K562 (cell line): ENCODE data around the gene MAMDC2. TPM values are rescaled to one million over a fixed set of nuclear protein-coding genes. Genes with fewer than 3 reads are reported as not detected.

Experiments
- ATAC-seq: fragments of 200-7000 bp; cut with Tn5 transposase; 3 replicates; pipeline ENCODE4 v1.9.1; 2020; ENCODE audit warnings: moderate library complexity
- BruUV-seq: library from RNA; stranded (reverse); fragments of 400-500 nt; replicated peaks from 2 replicates; lab custom pipeline; 2021; lab: Mats Ljungman, UMichigan
- CTCF ChIA-PET: fragments of 300-600 bp; formaldehyde crosslinking; extraction: SDS; loops from one replicate; lab custom pipeline; 2021; ENCODE audit warnings: low intra/inter-chr PET ratio; lab: Yijun Ruan, JAX
- POLR2A ChIA-PET: fragments of 300-600, 350-650 bp; sonication (Branson Sonifier 250); formaldehyde crosslinking; extraction: SDS; loops from one replicate; lab custom pipeline; 2021; ENCODE audit warnings: antibody characterized with exemption, inconsistent platforms; lab: Yijun Ruan, JAX
- DNase-seq, 4 experiments: peaks; one replicate each; pipeline versions ENCODE4 v3.0.0 to v3.0.0-alpha.2; 2011 to 2018; ENCODE audit warnings: low spot score in 3 of 4, mixed read lengths in 3 of 4; ENCODE audit errors: extremely low read depth in 1 of 4
- FAIRE-seq: peaks from 2 replicates; lab custom pipeline; 2011; peaks lifted over from hg19 to GRCh38; lab: Jason Lieb, UNC
- H2AFZ ChIP-seq: 2 replicates; pipeline ENCODE4 v1.6.0; 2011; ENCODE audit warnings: low read depth, low read length, control low read depth, inconsistent platforms
- H3K27ac ChIP-seq: fragments of 200-600 bp; 3 replicates; pipeline ENCODE4 v1.8.0; 2011; ENCODE audit warnings: low read depth, mild to moderate bottlenecking, control low read depth, inconsistent platforms, low read length, moderate library complexity, mixed read lengths; ENCODE audit errors: extremely low read depth
- H3K27me3 ChIP-seq, 2 experiments: fragments of 300-600 bp in 1 of 2; 2 replicates in 1 of 2; 3 replicates in 1 of 2; pipeline versions ENCODE4 v1.6.0 to v1.8.0; 2011; ENCODE audit warnings: inconsistent platforms in 2 of 2, low read length in 2 of 2, mild to moderate bottlenecking in 1 of 2, mixed read lengths in 1 of 2, moderate library complexity in 1 of 2; ENCODE audit not compliant: control insufficient read depth in 2 of 2, insufficient read depth in 2 of 2
- H3K36me3 ChIP-seq: fragments of 300-600 bp; 3 replicates; pipeline ENCODE4 v1.8.0; 2011; ENCODE audit warnings: mild to moderate bottlenecking, low read length, inconsistent platforms; ENCODE audit not compliant: control insufficient read depth, insufficient read depth
- H3K4me1 ChIP-seq, 2 experiments: fragments of 200-600 bp in 1 of 2; replicated peaks in 1 of 2; 2 replicates in 1 of 2; 3 replicates in 1 of 2; pipeline versions ENCODE4 v1.5.1 to v1.8.0; 2011; ENCODE audit warnings: inconsistent platforms in 2 of 2, low read length in 2 of 2, mild to moderate bottlenecking in 1 of 2, mixed read lengths in 1 of 2, moderate library complexity in 1 of 2; ENCODE audit not compliant: control insufficient read depth in 2 of 2, insufficient read depth in 2 of 2
- H3K4me2 ChIP-seq: 2 replicates; pipeline ENCODE4 v1.6.1; 2011; ENCODE audit warnings: low read length, control low read depth, inconsistent platforms, mixed read lengths; ENCODE audit not compliant: insufficient read depth
- H3K4me3 ChIP-seq: fragments of 200-600 bp; sonication (generic), shearing (Covaris generic); 2 replicates; pipeline ENCODE4 v1.5.1; 2016; ENCODE audit warnings: control low read depth, inconsistent platforms
- H3K79me2 ChIP-seq: fragments of 200-600 bp; 3 replicates; pipeline ENCODE4 v1.8.0; 2011; ENCODE audit warnings: low read length, inconsistent platforms; ENCODE audit not compliant: control insufficient read depth, insufficient read depth
- H3K9ac ChIP-seq, 2 experiments: 2 replicates each; pipeline versions ENCODE4 v1.6.0 to v1.6.1; 2011; ENCODE audit warnings: low read depth in 2 of 2, low read length in 2 of 2, control low read depth in 1 of 2, inconsistent platforms in 1 of 2, mild to moderate bottlenecking in 1 of 2, mixed read lengths in 1 of 2; ENCODE audit not compliant: insufficient read depth in 1 of 2
- H3K9me1 ChIP-seq: one replicate; pipeline ENCODE4 v1.6.0; 2011; ENCODE audit warnings: inconsistent platforms, mild to moderate bottlenecking, low read length, moderate library complexity; ENCODE audit not compliant: control insufficient read depth, insufficient read depth
- H3K9me3 ChIP-seq: replicated peaks from 2 replicates; pipeline ENCODE4 v1.5.1; 2011; ENCODE audit warnings: low read depth, low read length, inconsistent platforms; ENCODE audit not compliant: control insufficient read depth, insufficient read depth
- H4K20me1 ChIP-seq: replicated peaks from 2 replicates; pipeline ENCODE4 v1.6.1; 2011; ENCODE audit warnings: low read length, inconsistent platforms, mixed read lengths; ENCODE audit not compliant: control insufficient read depth, insufficient read depth
- ERF ChIP-seq: fragments of 450-650 bp; formaldehyde crosslinking; IDR thresholded peaks from 2 replicates; pipeline ENCODE4 v1.4.0; 2020; ENCODE audit warnings: mild to moderate bottlenecking, mixed read lengths
- ESRRA ChIP-seq: fragments of 450-650 bp; IDR thresholded peaks from 2 replicates; pipeline ENCODE4 v1.6.1; 2014; ENCODE audit warnings: low read depth, mild to moderate bottlenecking, moderate library complexity, borderline replicate concordance
- FOXJ3 ChIP-seq: sonication (generic); formaldehyde crosslinking; IDR thresholded peaks from 2 replicates; pipeline ENCODE4 v1.4.0; 2020; ENCODE audit warnings: mild to moderate bottlenecking, missing genetic modification reagents
- HNRNPL ChIP-seq: fragments of 200-400 bp; formaldehyde crosslinking; IDR thresholded peaks from 2 replicates; pipeline ENCODE4 v1.6.1; 2017; ENCODE audit warnings: low read depth, mild to moderate bottlenecking, low read length
- KDM4B ChIP-seq, 2 experiments: fragments of 450-650 bp in 1 of 2; sonication (generic) in 1 of 2; IDR thresholded peaks; 2 replicates each; pipeline ENCODE4 v1.6.1; 2016 to 2017; ENCODE audit warnings: borderline replicate concordance in 2 of 2, antibody characterized with exemption in 1 of 2, low read depth in 1 of 2, mild to moderate bottlenecking in 1 of 2
- LEF1 ChIP-seq: fragments of 450-650 bp; IDR thresholded peaks from 2 replicates; pipeline ENCODE4 v1.6.1; 2016; ENCODE audit warnings: mild to moderate bottlenecking
- RBM22 ChIP-seq: fragments of 200-400 bp; formaldehyde crosslinking; IDR thresholded peaks from 2 replicates; pipeline ENCODE4 v1.6.1; 2018; ENCODE audit warnings: low read length, low read depth; ENCODE audit not compliant: poor library complexity, severe bottlenecking
- XRCC5 ChIP-seq: fragments of 200-400 bp; formaldehyde crosslinking; IDR thresholded peaks from 2 replicates; pipeline ENCODE4 v1.6.1; 2017; ENCODE audit warnings: low read depth, mild to moderate bottlenecking, low read length
- ZBTB17 ChIP-seq: fragments of 450-650 bp; formaldehyde crosslinking; IDR thresholded peaks from 2 replicates; pipeline ENCODE4 v1.4.0; 2020; ENCODE audit warnings: mild to moderate bottlenecking
- ZNF274 ChIP-seq: IDR thresholded peaks from 2 replicates; pipeline ENCODE4 v1.6.1; 2011; ENCODE audit warnings: low read depth, mild to moderate bottlenecking, low read length, moderate library complexity, borderline replicate concordance
- WGBS: fragments of 100-300 bp; shearing (Covaris generic); methylation state at CpG from one replicate; pipeline ENCODE4 v1.1.6; 2016; ENCODE audit warnings: low coverage, mixed read lengths; ENCODE audit not compliant: insufficient coverage; ENCODE audit errors: missing lambda C conversion rate; 5-methylcytosine and 5-hydroxymethylcytosine counted together
- in situ Hi-C: fragments of 300-500 bp; cut with MboI; formaldehyde crosslinking; loops from 4 replicates; pipeline ENCODE4 v1.15.0; 2018; ENCODE audit warnings: inconsistent platforms, mixed read lengths
- intact Hi-C: fragments of 100-400 bp; cut with micrococcal nuclease; formaldehyde crosslinking; loops from 2 replicates; pipeline ENCODE4 v1.14.2; 2022
- polyA plus RNA-seq, 8 experiments: library from polyadenylated mRNA; depleted of rRNA in 4 of 8; stranded (reverse) in 5 of 8; unstranded in 3 of 8; fragments of >200 nt; fragmentation: Nextera tagmentation in 2 of 8; fragmentation: Illumina TruSeq in 1 of 8; extraction: Ambion mirVana in 2 of 8; extraction: Trizol in 1 of 8; gene quantifications; 2 replicates each; pipeline versions ENCODE4 v1.2.1 to v1.2.3, GENCODE V29; 2011 to 2014; ENCODE audit warnings: inconsistent platforms in 1 of 8, missing spikeins in 1 of 8
- total RNA-seq, 7 experiments: library from RNA; depleted of rRNA in 6 of 7; stranded (reverse); fragments of >200 nt in 6 of 7; fragmentation: Illumina TruSeq in 2 of 7; extraction: Trizol in 2 of 7; gene quantifications; 2 replicates each; pipeline versions ENCODE4 v1.2.1 to v1.2.3, GENCODE V29; 2011 to 2021; ENCODE audit warnings: low replicate concordance in 1 of 7
- TF ChIP-seq, protein P1 (sequence below): sonication (generic); formaldehyde crosslinking; IDR thresholded peaks from 2 replicates; pipeline ENCODE4 v1.8.1; 2022; ENCODE audit warnings: missing genetic modification reagents
- TF ChIP-seq, protein P2 (sequence below): fragments of 150-350 bp; conservative IDR thresholded peaks from 2 replicates; pipeline ENCODE4 v1.6.1; 2014; ENCODE audit warnings: low read length
- TF ChIP-seq, protein P3 (sequence below): fragments of 200-400 bp; formaldehyde crosslinking; IDR thresholded peaks from 2 replicates; pipeline ENCODE4 v1.6.1; 2017; ENCODE audit warnings: mild to moderate bottlenecking, low read depth, low read length, moderate library complexity

The MAMDC2 gene
- total and polyA plus RNA-seq, 9 of the 15 experiments (the other 6 are each of a cell fraction or from before 2014, with no cell fraction given) = 0.01 to 0.03 TPM; not detected in 7

DNA sequence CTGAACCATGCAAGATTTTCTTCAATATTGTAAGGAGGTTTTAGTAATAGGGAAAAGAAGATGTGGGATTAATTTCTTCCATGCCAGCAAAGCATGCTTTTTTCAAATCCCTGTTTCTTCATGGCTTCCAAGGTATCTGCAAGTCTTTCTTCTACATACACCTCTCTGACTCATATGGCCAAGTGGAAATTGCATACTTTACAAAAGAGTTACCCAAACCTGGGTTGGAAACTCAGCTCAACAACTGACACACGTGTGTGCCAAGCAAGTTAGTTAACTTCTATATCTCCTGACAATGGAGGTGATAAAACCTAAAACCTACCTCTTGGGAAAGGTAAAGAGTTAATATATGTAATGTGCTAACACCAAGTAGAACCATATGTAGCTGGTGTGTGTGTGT is 28.5 kb upstream of the MAMDC2 start:
- Histone ChIP-seq H4K20me1 (no peaks in the 10 kb centered on the region), H3K79me2 (no peaks in the 10 kb centered on the region), H3K36me3 (no peaks in the 10 kb centered on the region), H3K4me1 (no peaks in the 10 kb centered on the region), H3K27me3 (no peaks in the 10 kb centered on the region), H3K9me1 (no peaks in the 10 kb centered on the region), H3K4me2 (no peak overlapping the region), H2AFZ (no peak overlapping the region), H3K27ac (no peak overlapping the region), H3K9me3 (no peaks in the 10 kb centered on the region), H3K4me3 (no peak overlapping the region), H3K9ac (no peak overlapping the region)
- intact Hi-C loops = no loop called here
- WGBS = 0% methylated on average over 1 of the region's 1 CpG
- FAIRE-seq (no peak), ATAC-seq (no peak), DNase-seq (no peak)
- in situ Hi-C loops = no loop called here
- no TSS peak for BruUV-seq
- TF ChIP-seq, protein P1, sequence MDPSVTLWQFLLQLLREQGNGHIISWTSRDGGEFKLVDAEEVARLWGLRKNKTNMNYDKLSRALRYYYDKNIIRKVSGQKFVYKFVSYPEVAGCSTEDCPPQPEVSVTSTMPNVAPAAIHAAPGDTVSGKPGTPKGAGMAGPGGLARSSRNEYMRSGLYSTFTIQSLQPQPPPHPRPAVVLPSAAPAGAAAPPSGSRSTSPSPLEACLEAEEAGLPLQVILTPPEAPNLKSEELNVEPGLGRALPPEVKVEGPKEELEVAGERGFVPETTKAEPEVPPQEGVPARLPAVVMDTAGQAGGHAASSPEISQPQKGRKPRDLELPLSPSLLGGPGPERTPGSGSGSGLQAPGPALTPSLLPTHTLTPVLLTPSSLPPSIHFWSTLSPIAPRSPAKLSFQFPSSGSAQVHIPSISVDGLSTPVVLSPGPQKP (CRISPR knock-in tag) = no peak
- TF ChIP-seq FOXJ3 (CRISPR knock-in tag) = no peak
- no peak for TF ChIP-seq ZBTB17 (CRISPR knock-in tag)
- no peak for TF ChIP-seq XRCC5
- no peak for TF ChIP-seq ERF
- no peak for TF ChIP-seq ESRRA
- TF ChIP-seq, protein P2, sequence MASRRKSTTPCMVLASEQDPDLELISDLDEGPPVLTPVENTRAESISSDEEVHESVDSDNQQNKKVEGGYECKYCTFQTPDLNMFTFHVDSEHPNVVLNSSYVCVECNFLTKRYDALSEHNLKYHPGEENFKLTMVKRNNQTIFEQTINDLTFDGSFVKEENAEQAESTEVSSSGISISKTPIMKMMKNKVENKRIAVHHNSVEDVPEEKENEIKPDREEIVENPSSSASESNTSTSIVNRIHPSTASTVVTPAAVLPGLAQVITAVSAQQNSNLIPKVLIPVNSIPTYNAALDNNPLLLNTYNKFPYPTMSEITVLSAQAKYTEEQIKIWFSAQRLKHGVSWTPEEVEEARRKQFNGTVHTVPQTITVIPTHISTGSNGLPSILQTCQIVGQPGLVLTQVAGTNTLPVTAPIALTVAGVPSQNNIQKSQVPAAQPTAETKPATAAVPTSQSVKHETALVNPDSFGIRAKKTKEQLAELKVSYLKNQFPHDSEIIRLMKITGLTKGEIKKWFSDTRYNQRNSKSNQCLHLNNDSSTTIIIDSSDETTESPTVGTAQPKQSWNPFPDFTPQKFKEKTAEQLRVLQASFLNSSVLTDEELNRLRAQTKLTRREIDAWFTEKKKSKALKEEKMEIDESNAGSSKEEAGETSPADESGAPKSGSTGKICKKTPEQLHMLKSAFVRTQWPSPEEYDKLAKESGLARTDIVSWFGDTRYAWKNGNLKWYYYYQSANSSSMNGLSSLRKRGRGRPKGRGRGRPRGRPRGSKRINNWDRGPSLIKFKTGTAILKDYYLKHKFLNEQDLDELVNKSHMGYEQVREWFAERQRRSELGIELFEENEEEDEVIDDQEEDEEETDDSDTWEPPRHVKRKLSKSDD = no peak
- no peak for TF ChIP-seq KDM4B (IDR thresholded peaks at IDR 0.05; ENCODE audit: borderline replicate concordance in 2 of 2, low read depth in 1 of 2)
- TF ChIP-seq HNRNPL = no peak
- TF ChIP-seq ZNF274 = no peak
- no peak for TF ChIP-seq LEF1
- no peak for TF ChIP-seq RBM22
- TF ChIP-seq, protein P3, sequence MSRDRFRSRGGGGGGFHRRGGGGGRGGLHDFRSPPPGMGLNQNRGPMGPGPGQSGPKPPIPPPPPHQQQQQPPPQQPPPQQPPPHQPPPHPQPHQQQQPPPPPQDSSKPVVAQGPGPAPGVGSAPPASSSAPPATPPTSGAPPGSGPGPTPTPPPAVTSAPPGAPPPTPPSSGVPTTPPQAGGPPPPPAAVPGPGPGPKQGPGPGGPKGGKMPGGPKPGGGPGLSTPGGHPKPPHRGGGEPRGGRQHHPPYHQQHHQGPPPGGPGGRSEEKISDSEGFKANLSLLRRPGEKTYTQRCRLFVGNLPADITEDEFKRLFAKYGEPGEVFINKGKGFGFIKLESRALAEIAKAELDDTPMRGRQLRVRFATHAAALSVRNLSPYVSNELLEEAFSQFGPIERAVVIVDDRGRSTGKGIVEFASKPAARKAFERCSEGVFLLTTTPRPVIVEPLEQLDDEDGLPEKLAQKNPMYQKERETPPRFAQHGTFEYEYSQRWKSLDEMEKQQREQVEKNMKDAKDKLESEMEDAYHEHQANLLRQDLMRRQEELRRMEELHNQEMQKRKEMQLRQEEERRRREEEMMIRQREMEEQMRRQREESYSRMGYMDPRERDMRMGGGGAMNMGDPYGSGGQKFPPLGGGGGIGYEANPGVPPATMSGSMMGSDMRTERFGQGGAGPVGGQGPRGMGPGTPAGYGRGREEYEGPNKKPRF = no peak
- CTCF ChIA-PET = no interaction called here
- POLR2A ChIA-PET = no interaction called here
